SU-DHL-6 (cell line): ENCODE data around the gene TENM4.

Experiments used
- EZH2phosphoT487 ChIP-seq: fragments of 200-600 bp; sonication (generic), shearing (Covaris generic); conservative IDR thresholded peaks from 2 replicates; pipeline ENCODE4 v1.6.1; 2018; ENCODE audit warnings: mild to moderate bottlenecking, antibody characterized with exemption, low read length, moderate library complexity, mixed read lengths
- TF ChIP-seq, protein P1 (sequence below): fragments of 200-600 bp; sonication (generic); IDR thresholded peaks from one replicate; pipeline ENCODE4 v1.5.1; 2017; ENCODE audit warnings: antibody characterized with exemption, mild to moderate bottlenecking, low read length, moderate library complexity; ENCODE audit not compliant: insufficient read depth, poor library complexity, severe bottlenecking

DNA sequence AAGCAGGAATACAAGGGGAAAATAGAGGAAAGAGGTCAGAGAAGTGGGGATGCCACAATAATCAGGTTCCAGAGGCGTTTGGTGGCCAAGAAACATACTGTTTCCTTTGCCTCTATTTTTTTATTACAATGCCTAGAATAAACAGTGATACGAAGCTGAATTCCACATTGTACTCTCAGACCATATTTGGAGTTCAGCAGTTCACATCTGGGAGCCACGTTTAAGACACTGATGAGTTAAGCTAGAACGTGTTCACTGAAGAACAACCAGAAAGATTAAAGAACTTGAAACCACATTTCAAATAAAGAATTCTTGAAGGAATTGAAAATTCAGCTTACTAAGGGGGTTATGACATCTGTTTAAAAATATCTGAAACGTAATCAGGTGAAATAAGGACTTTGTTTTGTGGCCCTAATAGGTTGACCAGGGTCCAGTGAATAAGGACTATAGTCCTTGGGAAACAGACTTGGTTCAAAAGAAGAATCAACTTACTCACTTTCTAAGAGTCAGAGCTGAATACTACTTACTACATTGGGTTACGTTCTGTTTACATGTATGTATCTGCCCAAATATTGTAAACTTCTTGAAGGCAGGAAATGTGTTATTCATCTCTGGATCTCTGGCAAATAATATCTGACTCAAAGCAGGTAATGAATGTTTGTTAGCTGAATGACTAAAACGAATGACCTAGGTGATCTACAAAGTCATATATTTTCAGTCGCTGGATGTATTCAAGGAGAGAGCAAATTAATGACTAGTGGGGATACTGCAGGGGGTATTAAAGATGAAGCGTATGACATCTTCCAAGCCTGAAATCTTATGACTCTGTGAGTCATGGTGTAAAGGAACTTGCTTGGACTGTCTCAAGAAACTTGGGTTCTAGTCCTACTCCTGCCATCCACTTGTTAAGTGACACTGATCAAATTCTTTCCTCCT is 619.2 kb downstream of the TENM4 start:
- TF ChIP-seq, protein P1, sequence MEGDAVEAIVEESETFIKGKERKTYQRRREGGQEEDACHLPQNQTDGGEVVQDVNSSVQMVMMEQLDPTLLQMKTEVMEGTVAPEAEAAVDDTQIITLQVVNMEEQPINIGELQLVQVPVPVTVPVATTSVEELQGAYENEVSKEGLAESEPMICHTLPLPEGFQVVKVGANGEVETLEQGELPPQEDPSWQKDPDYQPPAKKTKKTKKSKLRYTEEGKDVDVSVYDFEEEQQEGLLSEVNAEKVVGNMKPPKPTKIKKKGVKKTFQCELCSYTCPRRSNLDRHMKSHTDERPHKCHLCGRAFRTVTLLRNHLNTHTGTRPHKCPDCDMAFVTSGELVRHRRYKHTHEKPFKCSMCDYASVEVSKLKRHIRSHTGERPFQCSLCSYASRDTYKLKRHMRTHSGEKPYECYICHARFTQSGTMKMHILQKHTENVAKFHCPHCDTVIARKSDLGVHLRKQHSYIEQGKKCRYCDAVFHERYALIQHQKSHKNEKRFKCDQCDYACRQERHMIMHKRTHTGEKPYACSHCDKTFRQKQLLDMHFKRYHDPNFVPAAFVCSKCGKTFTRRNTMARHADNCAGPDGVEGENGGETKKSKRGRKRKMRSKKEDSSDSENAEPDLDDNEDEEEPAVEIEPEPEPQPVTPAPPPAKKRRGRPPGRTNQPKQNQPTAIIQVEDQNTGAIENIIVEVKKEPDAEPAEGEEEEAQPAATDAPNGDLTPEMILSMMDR, result no peak
- TF ChIP-seq EZH2phosphoT487, result no peak
